A549 (cell line): Measurements from ENCODE around the gene RASD2. TPM values are rescaled to one million over a fixed set of nuclear protein-coding genes. Genes with fewer than 3 reads are reported as not detected.

Experiments
- ATAC-seq, 2 experiments: fragments of 200-7000 bp in 1 of 2; fragments of >200 bp in 1 of 2; cut with Nextera tagmentation in 1 of 2; cut with Tn5 transposase in 1 of 2; 3 replicates each; pipeline versions ENCODE4 v1.8.0 to v1.9.1; 2018 to 2020; ENCODE audit warnings: mild to moderate bottlenecking in 1 of 2, moderate library complexity in 1 of 2
- CTCF ChIA-PET: fragments of 300-600 bp; sonication (Branson Sonifier 250); formaldehyde crosslinking; extraction: SDS; loops from one replicate; lab custom pipeline; 2021; ENCODE audit warnings: antibody characterized with exemption, inconsistent platforms; lab: Yijun Ruan, JAX
- POLR2A ChIA-PET: fragments of 350-600 bp; formaldehyde crosslinking; extraction: SDS; loops from one replicate; lab custom pipeline; 2021; ENCODE audit warnings: antibody characterized with exemption, inconsistent platforms; lab: Yijun Ruan, JAX
- DNase-seq, 2 experiments: peaks; one replicate each; pipeline versions ENCODE4 v3.0.0 to v3.0.0-alpha.2; 2011 to 2016; ENCODE audit warnings: low read depth in 1 of 2, low spot score in 1 of 2
- FAIRE-seq: peaks from 2 replicates; lab custom pipeline; 2011; peaks lifted over from hg19 to GRCh38; lab: Jason Lieb, UNC
- H3K27ac ChIP-seq, 2 experiments: fragments of >200 bp; sonication (Bioruptor Twin); formaldehyde crosslinking; 3 replicates each; pipeline ENCODE4 v1.5.1; 2016 to 2017
- H3K4me1 ChIP-seq: fragments of >200 bp; sonication (Bioruptor Twin); formaldehyde crosslinking; 3 replicates; pipeline ENCODE4 v1.6.1; 2016
- H3K4me2 ChIP-seq: fragments of >200 bp; sonication (Bioruptor Twin); formaldehyde crosslinking; 3 replicates; pipeline ENCODE4 v1.6.1; 2016
- H3K4me3 ChIP-seq: fragments of >200 bp; sonication (Bioruptor Twin); formaldehyde crosslinking; 3 replicates; pipeline ENCODE4 v1.5.1; 2016
- H3K9me3 ChIP-seq: fragments of >200 bp; sonication (Bioruptor Twin); formaldehyde crosslinking; 3 replicates; pipeline ENCODE4 v1.6.1; 2016
- BHLHE40 ChIP-seq: IDR thresholded peaks from 2 replicates; pipeline ENCODE4 v1.6.1; 2012; ENCODE audit warnings: low read depth, low read length, inconsistent platforms
- CBX8 ChIP-seq: fragments of 200-600 bp; sonication (generic); IDR thresholded peaks from 2 replicates; pipeline ENCODE4 v1.6.1; 2016
- EP300 ChIP-seq, 2 experiments: fragments of >200 bp; sonication (Bioruptor Twin); formaldehyde crosslinking; IDR thresholded peaks; 2 replicates in 1 of 2; 3 replicates in 1 of 2; pipeline ENCODE4 v1.6.1; 2016 to 2017
- GATA3 ChIP-seq: IDR thresholded peaks from 2 replicates; pipeline ENCODE4 v1.6.1; 2012; ENCODE audit warnings: borderline replicate concordance
- HDAC2 ChIP-seq: fragments of 200-600 bp; sonication (generic); IDR thresholded peaks from 2 replicates; pipeline ENCODE4 v1.6.1; 2016
- HOXA7 ChIP-seq: fragments of 250-450 bp; sonication (Bioruptor Pico); IDR thresholded peaks from 2 replicates; pipeline ENCODE4 v1.5.0; 2020; ENCODE audit warnings: mild to moderate bottlenecking, moderate library complexity
- HOXB5 ChIP-seq: fragments of 250-450 bp; sonication (Bioruptor Pico); IDR thresholded peaks from 2 replicates; pipeline ENCODE4 v1.5.0; 2020; ENCODE audit warnings: mild to moderate bottlenecking, moderate library complexity
- JUN ChIP-seq, 2 experiments: fragments of >200 bp; sonication (Bioruptor Twin); formaldehyde crosslinking; IDR thresholded peaks; 2 replicates in 1 of 2; 3 replicates in 1 of 2; pipeline ENCODE4 v1.6.1; 2016 to 2017
- JUNB ChIP-seq: fragments of >200 bp; sonication (Bioruptor Twin); formaldehyde crosslinking; IDR thresholded peaks from 2 replicates; pipeline ENCODE4 v1.6.1; 2016
- KDM1A ChIP-seq: fragments of 200-600 bp; sonication (generic); IDR thresholded peaks from 2 replicates; pipeline ENCODE4 v1.6.1; 2016; ENCODE audit warnings: low read depth, mild to moderate bottlenecking
- MYC ChIP-seq: IDR thresholded peaks from 2 replicates; pipeline ENCODE4 v1.6.1; 2012; ENCODE audit warnings: mild to moderate bottlenecking, inconsistent platforms, low read length, improper control_type of control experiment, borderline replicate concordance
- NFE2L2 ChIP-seq: fragments of 150-350 bp; conservative IDR thresholded peaks from 2 replicates; pipeline ENCODE4 v1.6.1; 2014; ENCODE audit warnings: low read length
- NPAS2 ChIP-seq: fragments of 250-450 bp; sonication (Bioruptor Pico); IDR thresholded peaks from 2 replicates; pipeline ENCODE4 v1.8.0; 2022; ENCODE audit warnings: mild to moderate bottlenecking, moderate library complexity, borderline replicate concordance
- PHF8 ChIP-seq: fragments of 200-600 bp; sonication (generic); IDR thresholded peaks from 2 replicates; pipeline ENCODE4 v1.6.1; 2016; ENCODE audit warnings: low read depth, mild to moderate bottlenecking, antibody characterized with exemption, moderate library complexity, borderline replicate concordance
- POLR2A ChIP-seq: IDR thresholded peaks from 2 replicates; pipeline ENCODE4 v1.6.1; 2012; ENCODE audit warnings: mild to moderate bottlenecking, low read length
- POLR2AphosphoS2 ChIP-seq: conservative IDR thresholded peaks from 2 replicates; pipeline ENCODE4 v1.6.1; 2012; ENCODE audit warnings: low read length, improper control_type of control experiment, inconsistent platforms
- RARB ChIP-seq: fragments of 250-450 bp; sonication (Bioruptor Pico); IDR thresholded peaks from 2 replicates; pipeline ENCODE4 v1.8.0; 2021; ENCODE audit warnings: mild to moderate bottlenecking, moderate library complexity
- RNF2 ChIP-seq: fragments of 200-600 bp; sonication (generic); IDR thresholded peaks from 2 replicates; pipeline ENCODE4 v1.6.1; 2016; ENCODE audit warnings: low read depth, mild to moderate bottlenecking, antibody characterized with exemption, moderate library complexity, borderline replicate concordance
- TP53 ChIP-seq: fragments of 250-450 bp; sonication (Bioruptor Pico); IDR thresholded peaks from 2 replicates; pipeline ENCODE4 v1.5.0; 2021; ENCODE audit warnings: mild to moderate bottlenecking, moderate library complexity
- ZFP36 ChIP-seq: fragments of 450-650 bp; IDR thresholded peaks from 2 replicates; pipeline ENCODE4 v1.6.1; 2014; ENCODE audit warnings: borderline replicate concordance; ENCODE audit not compliant: partially characterized antibody
- ZSCAN20 ChIP-seq: fragments of 250-450 bp; sonication (Bioruptor Pico); IDR thresholded peaks from 2 replicates; pipeline ENCODE4 v1.8.0; 2022; ENCODE audit warnings: mild to moderate bottlenecking, moderate library complexity
- WGBS: methylation state at CpG from one replicate; pipeline ENCODE4 v1.1.6; 2017; ENCODE audit errors: missing lambda C conversion rate; 5-methylcytosine and 5-hydroxymethylcytosine counted together
- polyA plus RNA-seq, 4 experiments: library from polyadenylated mRNA; depleted of rRNA in 3 of 4; stranded (reverse); fragments of >200 nt; fragmentation: RNase III in 1 of 4; extraction: RNeasy Plus Mini Kit Qiagen cat#74134 plus additional on column Dnase treatment in 1 of 4; gene quantifications; 2 replicates in 3 of 4; 3 replicates in 1 of 4; pipeline ENCODE4 v1.2.3, GENCODE V29; 2011 to 2017
- TF ChIP-seq, protein P1 (sequence below): fragments of 150-350 bp; IDR thresholded peaks from 2 replicates; pipeline ENCODE4 v1.6.1; 2014; ENCODE audit warnings: low read depth, mild to moderate bottlenecking, low read length
- TF ChIP-seq, protein P2 (sequence below): IDR thresholded peaks from 2 replicates; pipeline ENCODE4 v1.6.1; 2012; ENCODE audit warnings: low read depth, borderline replicate concordance
- TF ChIP-seq, protein P3 (sequence below): IDR thresholded peaks from 2 replicates; pipeline ENCODE4 v1.6.1; 2012
- TF ChIP-seq, protein P4 (sequence below): IDR thresholded peaks from 2 replicates; pipeline ENCODE4 v1.6.1; 2012
- TF ChIP-seq, protein P5 (sequence below): fragments of >200 bp; sonication (Bioruptor Twin); formaldehyde crosslinking; IDR thresholded peaks from 2 replicates; pipeline ENCODE4 v1.6.1; 2016
- TF ChIP-seq, protein P6 (sequence below): fragments of >200 bp; sonication (Bioruptor Twin); formaldehyde crosslinking; IDR thresholded peaks from 3 replicates; pipeline ENCODE4 v1.5.1; 2016

Gene RASD2
- polyA plus RNA-seq, 2 of the 4 experiments (the other 2 are of a cell fraction) = 0.61 to 1.2 TPM

DNA sequence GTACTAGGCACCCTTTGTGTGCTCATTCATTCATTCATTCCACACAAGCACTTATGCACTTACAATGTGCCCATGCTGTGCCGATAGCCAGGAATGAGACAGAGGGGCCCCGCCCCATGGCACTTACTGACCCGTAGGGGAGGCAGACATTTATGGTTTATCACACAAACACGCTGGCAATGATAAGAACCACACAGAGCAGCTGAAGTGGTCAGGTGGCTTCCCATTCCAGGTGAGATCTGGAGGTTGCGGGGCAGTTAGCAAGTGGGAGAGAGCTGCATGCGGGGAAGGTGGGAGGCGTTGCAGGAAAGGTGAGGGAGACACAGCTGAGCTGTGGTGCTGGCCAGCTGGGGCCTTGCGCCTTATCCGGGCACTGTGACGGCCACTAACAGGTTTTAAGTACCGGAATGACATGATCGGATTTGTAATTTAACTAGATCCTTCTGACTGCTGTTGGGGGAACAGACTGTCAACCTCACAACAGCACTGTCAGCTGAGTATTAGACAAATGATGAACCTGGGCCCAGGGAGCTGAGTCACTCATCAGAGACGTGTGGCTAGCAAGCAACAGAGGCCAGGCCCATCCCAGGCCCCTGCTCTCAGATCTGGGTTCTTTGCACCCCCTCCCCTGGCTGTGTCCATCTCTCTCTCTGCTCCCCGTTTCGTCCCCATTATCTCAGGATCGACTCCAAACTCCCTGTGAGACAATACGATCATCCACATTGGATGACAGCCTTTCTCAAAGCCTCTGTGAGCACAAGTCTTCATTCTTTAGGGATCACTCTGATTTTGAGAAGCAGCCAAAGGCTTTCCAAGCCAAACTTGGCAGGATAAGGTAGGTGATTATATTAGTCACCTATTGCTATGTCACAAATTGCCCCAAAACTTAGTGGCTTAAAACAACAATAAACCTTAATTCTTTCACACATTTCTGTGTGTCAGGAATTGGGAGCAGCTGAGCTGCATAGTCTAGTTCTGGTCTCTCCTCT, 28.4 kb downstream of the RASD2 start:
- DNase-seq = no peak
- ChIA-PET POLR2A (interaction anchor here (0.5 kb wide), 1 partner anchor 31 kb away, joined by 4 read pairs; no protein-coding TSS in a partner anchor), CTCF (interaction anchor here (1.1 to 2.4 kb wide), 3 partner anchors 14 to 497 kb away, joined by 3 to 13 read pairs (median 4); no protein-coding TSS in a partner anchor)
- peak in 1 of 2 experiments; percentile 69; a peak in 3 of 6 replicates for ATAC-seq
- 77% methylated on average over 17 of the region's 17 CpGs for WGBS
- no peak for FAIRE-seq
- Histone ChIP-seq H3K4me2 (peak overlapping the region; percentile 15; the same call in 2 of the 3 replicates), H3K27ac (peak overlapping the region; percentile 30 to 55; a peak in 3 of 6 replicates), H3K4me1 (peaks cover 15% of the 10 kb centered on the region), H3K4me3 (no peak overlapping the region), H3K9me3 (no peaks in the 10 kb centered on the region)
- TF ChIP-seq MYC = no peak
- no peak for TF ChIP-seq RARB (CRISPR knock-in tag)
- TF ChIP-seq JUN (IDR thresholded peaks at IDR 0.05) = no peak
- TF ChIP-seq EP300 (IDR thresholded peaks at IDR 0.05) = no peak
- TF ChIP-seq CBX8 = no peak
- TF ChIP-seq, protein P1, sequence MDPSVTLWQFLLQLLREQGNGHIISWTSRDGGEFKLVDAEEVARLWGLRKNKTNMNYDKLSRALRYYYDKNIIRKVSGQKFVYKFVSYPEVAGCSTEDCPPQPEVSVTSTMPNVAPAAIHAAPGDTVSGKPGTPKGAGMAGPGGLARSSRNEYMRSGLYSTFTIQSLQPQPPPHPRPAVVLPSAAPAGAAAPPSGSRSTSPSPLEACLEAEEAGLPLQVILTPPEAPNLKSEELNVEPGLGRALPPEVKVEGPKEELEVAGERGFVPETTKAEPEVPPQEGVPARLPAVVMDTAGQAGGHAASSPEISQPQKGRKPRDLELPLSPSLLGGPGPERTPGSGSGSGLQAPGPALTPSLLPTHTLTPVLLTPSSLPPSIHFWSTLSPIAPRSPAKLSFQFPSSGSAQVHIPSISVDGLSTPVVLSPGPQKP = no peak
- TF ChIP-seq NPAS2 = no peak
- TF ChIP-seq, protein P2, sequence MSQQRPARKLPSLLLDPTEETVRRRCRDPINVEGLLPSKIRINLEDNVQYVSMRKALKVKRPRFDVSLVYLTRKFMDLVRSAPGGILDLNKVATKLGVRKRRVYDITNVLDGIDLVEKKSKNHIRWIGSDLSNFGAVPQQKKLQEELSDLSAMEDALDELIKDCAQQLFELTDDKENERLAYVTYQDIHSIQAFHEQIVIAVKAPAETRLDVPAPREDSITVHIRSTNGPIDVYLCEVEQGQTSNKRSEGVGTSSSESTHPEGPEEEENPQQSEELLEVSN = no peak
- TF ChIP-seq POLR2AphosphoS2 = no peak
- no peak for TF ChIP-seq ZSCAN20
- TF ChIP-seq, protein P3, sequence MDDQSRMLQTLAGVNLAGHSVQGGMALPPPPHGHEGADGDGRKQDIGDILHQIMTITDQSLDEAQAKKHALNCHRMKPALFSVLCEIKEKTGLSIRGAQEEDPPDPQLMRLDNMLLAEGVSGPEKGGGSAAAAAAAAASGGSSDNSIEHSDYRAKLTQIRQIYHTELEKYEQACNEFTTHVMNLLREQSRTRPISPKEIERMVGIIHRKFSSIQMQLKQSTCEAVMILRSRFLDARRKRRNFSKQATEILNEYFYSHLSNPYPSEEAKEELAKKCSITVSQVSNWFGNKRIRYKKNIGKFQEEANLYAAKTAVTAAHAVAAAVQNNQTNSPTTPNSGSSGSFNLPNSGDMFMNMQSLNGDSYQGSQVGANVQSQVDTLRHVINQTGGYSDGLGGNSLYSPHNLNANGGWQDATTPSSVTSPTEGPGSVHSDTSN = no peak
- TF ChIP-seq HOXA7 = no peak
- TF ChIP-seq, protein P4, sequence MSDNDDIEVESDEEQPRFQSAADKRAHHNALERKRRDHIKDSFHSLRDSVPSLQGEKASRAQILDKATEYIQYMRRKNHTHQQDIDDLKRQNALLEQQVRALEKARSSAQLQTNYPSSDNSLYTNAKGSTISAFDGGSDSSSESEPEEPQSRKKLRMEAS = no peak
- TF ChIP-seq HOXB5 = no peak
- TF ChIP-seq HDAC2 = no peak
- TF ChIP-seq, protein P5, sequence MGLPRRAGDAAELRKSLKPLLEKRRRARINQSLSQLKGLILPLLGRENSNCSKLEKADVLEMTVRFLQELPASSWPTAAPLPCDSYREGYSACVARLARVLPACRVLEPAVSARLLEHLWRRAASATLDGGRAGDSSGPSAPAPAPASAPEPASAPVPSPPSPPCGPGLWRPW = no peak
- TF ChIP-seq JUNB = no peak
- TF ChIP-seq POLR2A = no peak
- no peak for TF ChIP-seq NFE2L2

DNA sequence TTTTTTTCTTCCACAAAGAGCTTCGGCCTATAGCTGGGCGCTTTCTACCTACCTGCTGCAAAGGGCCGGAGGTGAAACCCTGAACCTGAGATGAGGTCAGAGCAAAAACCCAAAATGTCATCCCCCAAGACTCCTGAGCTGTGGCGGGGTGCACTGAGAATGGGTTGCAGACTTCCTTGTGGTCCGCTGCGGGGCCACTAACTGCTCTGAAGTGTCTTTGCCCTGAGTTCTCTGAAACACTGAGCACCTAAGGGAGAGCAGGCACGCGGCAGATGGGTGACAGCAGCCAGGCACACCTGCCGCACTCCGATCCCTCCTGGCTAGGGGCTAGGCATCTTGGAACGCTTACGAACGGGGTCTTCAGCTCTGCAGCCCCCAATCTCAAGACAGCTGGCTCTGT, 29.3 kb downstream of the RASD2 start:
- DNase-seq (no peak), FAIRE-seq (no peak), ATAC-seq (no peak)
- CTCF ChIA-PET = interaction anchor here (1.0 to 2.4 kb wide), 2 partner anchors 13 to 139 kb away, joined by 5 to 13 read pairs; no protein-coding TSS in a partner anchor
- Histone ChIP-seq H3K4me1 (peaks cover 15% of the 10 kb centered on the region), H3K4me3 (no peak overlapping the region), H3K4me2 (no peak overlapping the region), H3K27ac (peak overlapping the region in 1 of 2 experiments; percentile 55; a peak in 2 of 6 replicates), H3K9me3 (no peaks in the 10 kb centered on the region)
- WGBS = 93% methylated on average over 7 of the region's 13 CpGs
- TF ChIP-seq TP53 (CRISPR knock-in tag) (no peak), KDM1A (no peak), HDAC2 (no peak), JUN (IDR thresholded peaks at IDR 0.05) (no peak), RARB (CRISPR knock-in tag) (no peak), PHF8 (no peak), ZFP36 (no peak), RNF2 (no peak), GATA3 (no peak), BHLHE40 (no peak)
- TF ChIP-seq, protein P6, sequence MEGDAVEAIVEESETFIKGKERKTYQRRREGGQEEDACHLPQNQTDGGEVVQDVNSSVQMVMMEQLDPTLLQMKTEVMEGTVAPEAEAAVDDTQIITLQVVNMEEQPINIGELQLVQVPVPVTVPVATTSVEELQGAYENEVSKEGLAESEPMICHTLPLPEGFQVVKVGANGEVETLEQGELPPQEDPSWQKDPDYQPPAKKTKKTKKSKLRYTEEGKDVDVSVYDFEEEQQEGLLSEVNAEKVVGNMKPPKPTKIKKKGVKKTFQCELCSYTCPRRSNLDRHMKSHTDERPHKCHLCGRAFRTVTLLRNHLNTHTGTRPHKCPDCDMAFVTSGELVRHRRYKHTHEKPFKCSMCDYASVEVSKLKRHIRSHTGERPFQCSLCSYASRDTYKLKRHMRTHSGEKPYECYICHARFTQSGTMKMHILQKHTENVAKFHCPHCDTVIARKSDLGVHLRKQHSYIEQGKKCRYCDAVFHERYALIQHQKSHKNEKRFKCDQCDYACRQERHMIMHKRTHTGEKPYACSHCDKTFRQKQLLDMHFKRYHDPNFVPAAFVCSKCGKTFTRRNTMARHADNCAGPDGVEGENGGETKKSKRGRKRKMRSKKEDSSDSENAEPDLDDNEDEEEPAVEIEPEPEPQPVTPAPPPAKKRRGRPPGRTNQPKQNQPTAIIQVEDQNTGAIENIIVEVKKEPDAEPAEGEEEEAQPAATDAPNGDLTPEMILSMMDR = no peak
- TF ChIP-seq, protein P4 = no peak
- TF ChIP-seq, protein P5 = no peak
- TF ChIP-seq, protein P2 = no peak
- POLR2A ChIA-PET = no interaction called here
